PFSK-1 (cell line): ENCODE results near the gene PIK3R5.

Experiments
- FOXP2 ChIP-seq: optimal IDR thresholded peaks from 2 replicates; pipeline ENCODE3; 2011; ENCODE audit warnings: borderline replicate concordance, control low read depth, inconsistent platforms; ENCODE audit not compliant: insufficient read depth; ENCODE audit errors: extremely low read length, extremely low read depth
- POLR2AphosphoS5 ChIP-seq: IDR thresholded peaks from 2 replicates; pipeline ENCODE4 v1.6.1; 2012; ENCODE audit warnings: low read depth, mild to moderate bottlenecking, control low read depth, low read length, moderate library complexity
- REST ChIP-seq, 2 experiments: IDR thresholded peaks; 2 replicates each; pipeline versions ENCODE4 v1.6.1 to v1.8.0; 2011 to 2012; ENCODE audit warnings: low read depth in 2 of 2, low read length in 2 of 2, control low read depth in 1 of 2, inconsistent platforms in 1 of 2, mild to moderate bottlenecking in 1 of 2, moderate library complexity in 1 of 2; ENCODE audit not compliant: insufficient read depth in 1 of 2
- SIN3A ChIP-seq: IDR thresholded peaks from 2 replicates; pipeline ENCODE4 v1.6.1; 2012; ENCODE audit warnings: mild to moderate bottlenecking, low read length, moderate library complexity, borderline replicate concordance; ENCODE audit not compliant: insufficient read depth
- TAF1 ChIP-seq: IDR thresholded peaks from 2 replicates; pipeline ENCODE4 v1.6.1; 2012; ENCODE audit warnings: low read length, control low read depth, borderline replicate concordance; ENCODE audit not compliant: insufficient read depth

The PIK3R5 gene

GRCh38 chr17:8835631-8836364 is 129.7 kb downstream of the PIK3R5 start:
- TF ChIP-seq POLR2AphosphoS5 (no peak), TAF1 (no peak), REST (IDR thresholded peaks at IDR 0.05; ENCODE audit: insufficient read depth in 1 of 2, low read depth in 2 of 2, low read length in 2 of 2) (no peak), SIN3A (no peak), FOXP2 (no peak)

DNA sequence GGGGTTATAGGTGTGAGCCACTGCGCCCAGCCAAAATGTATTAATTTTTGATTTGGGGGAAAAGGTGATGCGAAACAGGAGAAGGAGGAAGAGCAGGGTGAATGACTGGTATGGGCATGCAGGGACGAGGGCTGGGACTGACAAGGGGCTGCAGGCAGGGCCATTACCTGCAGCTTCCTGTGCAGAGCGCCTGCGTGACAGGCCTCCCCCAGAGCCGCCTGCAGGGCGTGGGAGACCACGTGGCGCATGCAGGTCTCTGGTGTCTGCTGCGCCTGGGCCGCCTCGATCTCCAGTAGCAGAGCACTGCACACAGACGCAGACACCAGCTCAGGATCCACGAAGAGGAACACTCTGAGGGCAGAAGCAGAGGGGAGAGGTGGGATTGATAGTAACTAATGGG is 130.4 kb downstream of the PIK3R5 start:
- no peak for TF ChIP-seq SIN3A

- TF ChIP-seq FOXP2: no peak
- no peak for TF ChIP-seq SIN3A
- TF ChIP-seq TAF1: no peak
- TF ChIP-seq POLR2AphosphoS5: no peak
- no peak for TF ChIP-seq REST (IDR thresholded peaks at IDR 0.05; ENCODE audit: insufficient read depth in 1 of 2, low read depth in 2 of 2, low read length in 2 of 2)
Measured at GRCh38 chr17:8832711-8833352, 132.7 kb downstream of the PIK3R5 start.

GRCh38 chr17:8831234-8831849 is 134.2 kb downstream of the PIK3R5 start:
- no peak for TF ChIP-seq TAF1
- TF ChIP-seq POLR2AphosphoS5: no peak
- TF ChIP-seq SIN3A: no peak
- no peak for TF ChIP-seq FOXP2
- no peak for TF ChIP-seq REST (IDR thresholded peaks at IDR 0.05; ENCODE audit: insufficient read depth in 1 of 2, low read depth in 2 of 2, low read length in 2 of 2)

DNA sequence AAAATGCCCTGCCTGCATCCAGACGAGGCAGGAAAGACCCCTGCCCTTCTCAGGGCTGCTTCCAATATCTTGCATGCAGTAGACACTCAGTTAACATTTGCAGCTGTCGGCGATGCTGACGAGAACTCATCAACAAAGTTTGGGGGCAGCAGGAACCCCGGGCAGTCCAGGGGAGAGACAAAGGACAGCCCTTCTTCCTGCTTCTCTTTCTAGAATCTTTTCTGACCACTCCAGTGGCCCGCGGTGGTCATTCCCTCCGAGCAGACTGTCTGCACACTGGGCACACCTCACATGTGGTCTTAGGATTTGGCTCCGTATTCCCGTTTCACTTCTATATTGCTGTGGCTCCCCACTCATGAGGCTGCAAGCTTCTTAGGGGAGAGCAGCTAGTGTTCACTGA is 135.4 kb downstream of the PIK3R5 start:
- TF ChIP-seq REST (IDR thresholded peaks at IDR 0.05; ENCODE audit: insufficient read depth in 1 of 2, low read depth in 2 of 2, low read length in 2 of 2): no peak
- no peak for TF ChIP-seq POLR2AphosphoS5
- TF ChIP-seq SIN3A: no peak
- TF ChIP-seq FOXP2: no peak
- no peak for TF ChIP-seq TAF1
